Endodermal cell (in vitro differentiated cells): Measurements from ENCODE around the gene TP73. TPM values are rescaled to one million over a fixed set of nuclear protein-coding genes. Genes with fewer than 3 reads are reported as not detected.

Source experiments
- DNase-seq: peaks from one replicate; pipeline ENCODE4 v3.0.0-alpha.2; 2017
- H3K27ac ChIP-seq: 2 replicates; pipeline ENCODE4 v1.5.1; 2013; ENCODE audit warnings: mild to moderate bottlenecking, low read depth, low read length, moderate library complexity
- H3K27me3 ChIP-seq: 2 replicates; pipeline ENCODE4 v1.6.1; 2013; ENCODE audit warnings: mild to moderate bottlenecking, low read length, moderate library complexity; ENCODE audit not compliant: insufficient read depth, control insufficient read depth, poor library complexity, severe bottlenecking
- H3K36me3 ChIP-seq: 2 replicates; pipeline ENCODE4 v1.7.0; 2013; ENCODE audit warnings: mild to moderate bottlenecking, low read length, moderate library complexity; ENCODE audit not compliant: control insufficient read depth, insufficient read depth
- H3K4me1 ChIP-seq: one replicate; pipeline ENCODE4 v1.7.0; 2013; ENCODE audit warnings: low read length; ENCODE audit not compliant: control insufficient read depth, insufficient read depth
- H3K4me3 ChIP-seq: 2 replicates; pipeline ENCODE4 v1.5.1; 2013; ENCODE audit warnings: mild to moderate bottlenecking, low read length, moderate library complexity
- H3K9ac ChIP-seq: 2 replicates; pipeline ENCODE4 v1.6.1; 2013; ENCODE audit warnings: mild to moderate bottlenecking, low read length, moderate library complexity; ENCODE audit not compliant: poor library complexity, severe bottlenecking; ENCODE audit errors: extremely low read depth
- H3K9me3 ChIP-seq: 2 replicates; pipeline ENCODE4 v1.6.1; 2013; ENCODE audit warnings: mild to moderate bottlenecking, low read length, moderate library complexity; ENCODE audit not compliant: control insufficient read depth
- H3K27ac Mint-ChIP-seq: 2 replicates; pipeline ENCODE4 v1.8.0; 2020; ENCODE audit warnings: mixed read lengths
- H3K27me3 Mint-ChIP-seq: 2 replicates; pipeline ENCODE4 v1.8.0; 2021; ENCODE audit warnings: mild to moderate bottlenecking, mixed read lengths; ENCODE audit not compliant: insufficient read depth
- H3K36me3 Mint-ChIP-seq: 2 replicates; pipeline ENCODE4 v1.8.0; 2020; ENCODE audit warnings: low read depth, mixed read lengths
- H3K4me1 Mint-ChIP-seq: 2 replicates; pipeline ENCODE4 v1.8.0; 2020; ENCODE audit warnings: mixed read lengths
- H3K4me3 Mint-ChIP-seq: 2 replicates; pipeline ENCODE4 v1.8.0; 2020; ENCODE audit warnings: mild to moderate bottlenecking, moderate library complexity, mixed read lengths
- H3K9me3 Mint-ChIP-seq: 2 replicates; pipeline ENCODE4 v1.8.0; 2020; ENCODE audit warnings: mild to moderate bottlenecking, mixed read lengths
- CTCF ChIP-seq: fragments of 200-600 bp; sonication (generic); conservative IDR thresholded peaks from 2 replicates; pipeline ENCODE4 v1.5.0; 2021; ENCODE audit warnings: antibody characterized with exemption, mild to moderate bottlenecking
- WGBS, 2 experiments: methylation state at CpG; one replicate each; pipeline versions ENCODE4 v1.1.5 to v1.1.7; 2013; ENCODE audit warnings: missing lambda C conversion rate in 2 of 2, mixed read lengths in 1 of 2; ENCODE audit not compliant: insufficient coverage in 1 of 2, insufficient read length in 1 of 2; 5-methylcytosine and 5-hydroxymethylcytosine counted together
- total RNA-seq, 2 donors: library from RNA; stranded (reverse); fragmentation: NEBNext Ultra II Directional in 1 of 2; extraction: Animal tissue kit (Norgen Biotek cat#: 25700) in 1 of 2; gene quantifications; 2 replicates in 1 of 2; 3 replicates in 1 of 2; pipeline ENCODE4 v1.2.1, GENCODE V29; 2021

Gene TP73
- total RNA-seq, 2 donors from 2014 or later, result 3.4 to 3.5 TPM

GRCh38 chr1:3697104-3697503 lies 44.8 kb downstream of the TP73 start:
- no peak overlapping the region for H3K4me3 ChIP-seq
- H3K36me3 ChIP-seq, result no peaks in the 10 kb centered on the region
- H3K9ac ChIP-seq, result no peak overlapping the region
- H3K27ac ChIP-seq, result no peak overlapping the region
- no peaks in the 10 kb centered on the region for H3K9me3 ChIP-seq
- Mint-ChIP-seq H3K4me3 (no peak overlapping the region), H3K9me3 (peaks cover 5% of the 10 kb centered on the region), H3K36me3 (no peaks in the 10 kb centered on the region), H3K4me1 (peaks cover 2% of the 10 kb centered on the region), H3K27me3 (peaks cover 33% of the 10 kb centered on the region), H3K27ac (no peak overlapping the region)
- no peaks in the 10 kb centered on the region for H3K4me1 ChIP-seq
- WGBS, 2 experiments, result 94 to 95% methylated on average over 13 to 22 of the region's 22 CpGs
- no peaks in the 10 kb centered on the region for H3K27me3 ChIP-seq
- no peak for DNase-seq
- TF ChIP-seq CTCF, result no peak

GRCh38 chr1:3697810-3698209 lies 45.5 kb downstream of the TP73 start:
- H3K9me3 Mint-ChIP-seq, result peaks cover 4% of the 10 kb centered on the region
- TF ChIP-seq CTCF, result no peak
- Histone ChIP-seq H3K9ac (no peak overlapping the region), H3K27me3 (no peaks in the 10 kb centered on the region), H3K27ac (no peak overlapping the region), H3K4me3 (no peak overlapping the region), H3K36me3 (no peaks in the 10 kb centered on the region), H3K9me3 (no peaks in the 10 kb centered on the region), H3K4me1 (no peaks in the 10 kb centered on the region)
- peaks cover 32% of the 10 kb centered on the region for H3K27me3 Mint-ChIP-seq
- 94 to 100% methylated on average over 5 to 12 of the region's 12 CpGs for WGBS, 2 experiments
- H3K36me3 Mint-ChIP-seq, result no peaks in the 10 kb centered on the region
- H3K4me1 Mint-ChIP-seq, result peaks cover 2% of the 10 kb centered on the region
- no peak overlapping the region for H3K27ac Mint-ChIP-seq
- DNase-seq, result no peak
- no peak overlapping the region for H3K4me3 Mint-ChIP-seq

- WGBS, 2 experiments, result 91 to 95% methylated on average over 19 to 29 of the region's 29 CpGs
- Histone ChIP-seq H3K9ac (no peak overlapping the region), H3K9me3 (no peaks in the 10 kb centered on the region), H3K27ac (no peak overlapping the region), H3K4me3 (no peak overlapping the region), H3K27me3 (no peaks in the 10 kb centered on the region), H3K36me3 (no peaks in the 10 kb centered on the region), H3K4me1 (no peaks in the 10 kb centered on the region)
- Mint-ChIP-seq H3K4me1 (peaks cover 2% of the 10 kb centered on the region), H3K27ac (no peak overlapping the region), H3K36me3 (no peaks in the 10 kb centered on the region), H3K9me3 (peaks cover 2% of the 10 kb centered on the region), H3K4me3 (no peak overlapping the region), H3K27me3 (peaks cover 30% of the 10 kb centered on the region)
- no peak for TF ChIP-seq CTCF
- DNase-seq, result no peak
These were observed 46.5 kb downstream of the TP73 start for GRCh38 chr1:3698660-3699408.
